Subcutaneous adipose tissue (tissue), 4 donors: Measurements from ENCODE around the gene CCDC102A. TPM values are rescaled to one million over a fixed set of nuclear protein-coding genes. Genes with fewer than 3 reads are reported as not detected.

Source experiments
- total RNA-seq, 4 donors: library from RNA; depleted of rRNA; stranded (reverse); fragments of >200 nt; gene quantifications; one replicate each; pipeline ENCODE4 v1.1.0, GENCODE V29; 2016
- TF ChIP-seq, protein P1 (sequence below): fragments of 450-650 bp; IDR thresholded peaks from one replicate; pipeline ENCODE4 v1.5.1; 2016; ENCODE audit warnings: low read depth, mild to moderate bottlenecking, control low read depth, antibody characterized with exemption, moderate library complexity

CCDC102A gene
- total RNA-seq, 4 donors from 2014 or later = 5.5 to 7.0 (median 6.2) TPM

DNA sequence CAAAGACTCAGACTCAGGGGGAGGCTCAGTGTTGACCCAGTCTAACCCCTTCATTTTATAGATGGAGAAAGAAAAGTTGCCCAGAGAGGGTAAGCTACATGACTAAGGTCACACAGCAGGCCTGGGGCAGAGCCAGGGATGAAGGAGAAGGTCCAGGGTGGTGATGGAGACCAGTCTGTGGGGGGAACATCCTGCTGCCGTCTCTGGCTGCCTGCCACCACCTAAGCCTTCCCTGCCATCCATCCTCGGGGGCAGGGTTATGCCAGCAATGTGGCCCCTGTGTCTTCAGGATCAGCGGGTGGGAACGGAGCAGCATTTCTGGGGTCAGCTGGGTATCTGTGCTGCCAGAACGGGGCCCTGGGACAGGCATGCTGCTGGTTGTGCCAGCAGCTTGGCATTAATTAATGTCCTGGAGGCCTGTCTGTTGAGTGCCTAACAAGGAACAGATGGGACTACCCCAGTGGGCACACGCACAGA, 55.6 kb downstream of the CCDC102A start:
- TF ChIP-seq, protein P1, sequence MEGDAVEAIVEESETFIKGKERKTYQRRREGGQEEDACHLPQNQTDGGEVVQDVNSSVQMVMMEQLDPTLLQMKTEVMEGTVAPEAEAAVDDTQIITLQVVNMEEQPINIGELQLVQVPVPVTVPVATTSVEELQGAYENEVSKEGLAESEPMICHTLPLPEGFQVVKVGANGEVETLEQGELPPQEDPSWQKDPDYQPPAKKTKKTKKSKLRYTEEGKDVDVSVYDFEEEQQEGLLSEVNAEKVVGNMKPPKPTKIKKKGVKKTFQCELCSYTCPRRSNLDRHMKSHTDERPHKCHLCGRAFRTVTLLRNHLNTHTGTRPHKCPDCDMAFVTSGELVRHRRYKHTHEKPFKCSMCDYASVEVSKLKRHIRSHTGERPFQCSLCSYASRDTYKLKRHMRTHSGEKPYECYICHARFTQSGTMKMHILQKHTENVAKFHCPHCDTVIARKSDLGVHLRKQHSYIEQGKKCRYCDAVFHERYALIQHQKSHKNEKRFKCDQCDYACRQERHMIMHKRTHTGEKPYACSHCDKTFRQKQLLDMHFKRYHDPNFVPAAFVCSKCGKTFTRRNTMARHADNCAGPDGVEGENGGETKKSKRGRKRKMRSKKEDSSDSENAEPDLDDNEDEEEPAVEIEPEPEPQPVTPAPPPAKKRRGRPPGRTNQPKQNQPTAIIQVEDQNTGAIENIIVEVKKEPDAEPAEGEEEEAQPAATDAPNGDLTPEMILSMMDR = no peak

DNA sequence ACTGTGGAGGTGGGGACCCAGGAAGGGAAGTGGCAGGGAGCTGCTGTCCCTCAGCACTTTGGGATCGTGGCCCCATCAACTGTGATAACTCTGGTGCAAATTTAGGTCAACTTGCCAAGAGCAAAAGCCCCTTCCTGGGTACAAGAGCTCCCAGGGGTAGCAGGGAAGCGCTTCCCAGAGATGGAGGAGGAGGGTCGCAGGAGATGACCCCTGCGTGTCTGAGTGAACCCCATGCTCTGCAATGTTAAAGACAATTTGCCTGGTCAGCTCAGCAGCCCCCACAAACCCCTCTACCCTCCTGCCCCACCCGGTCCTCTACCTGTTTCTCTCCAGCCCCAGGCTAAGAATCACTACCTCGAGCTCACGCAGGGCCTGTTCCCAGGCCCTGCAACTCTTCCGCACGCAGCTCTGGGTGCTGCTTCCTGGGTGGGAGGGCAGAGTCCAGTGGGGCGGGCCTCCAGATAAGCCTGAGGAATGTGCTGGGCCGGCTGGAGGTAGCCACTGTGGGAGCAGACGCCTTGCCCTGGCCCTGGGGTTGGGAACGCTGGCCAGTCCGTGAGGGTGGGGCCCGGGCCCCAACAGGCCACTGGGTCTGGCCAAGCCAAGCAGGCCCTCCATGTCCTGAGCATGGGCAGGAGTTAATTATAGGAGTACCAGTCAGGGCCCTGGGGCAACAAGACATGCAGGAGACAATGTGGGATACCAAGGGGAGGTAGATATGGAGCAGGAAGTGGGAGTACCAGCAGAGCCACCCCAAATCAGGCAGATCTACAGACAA, 56.2 kb downstream of the CCDC102A start:
- TF ChIP-seq, protein P1 = no peak

DNA sequence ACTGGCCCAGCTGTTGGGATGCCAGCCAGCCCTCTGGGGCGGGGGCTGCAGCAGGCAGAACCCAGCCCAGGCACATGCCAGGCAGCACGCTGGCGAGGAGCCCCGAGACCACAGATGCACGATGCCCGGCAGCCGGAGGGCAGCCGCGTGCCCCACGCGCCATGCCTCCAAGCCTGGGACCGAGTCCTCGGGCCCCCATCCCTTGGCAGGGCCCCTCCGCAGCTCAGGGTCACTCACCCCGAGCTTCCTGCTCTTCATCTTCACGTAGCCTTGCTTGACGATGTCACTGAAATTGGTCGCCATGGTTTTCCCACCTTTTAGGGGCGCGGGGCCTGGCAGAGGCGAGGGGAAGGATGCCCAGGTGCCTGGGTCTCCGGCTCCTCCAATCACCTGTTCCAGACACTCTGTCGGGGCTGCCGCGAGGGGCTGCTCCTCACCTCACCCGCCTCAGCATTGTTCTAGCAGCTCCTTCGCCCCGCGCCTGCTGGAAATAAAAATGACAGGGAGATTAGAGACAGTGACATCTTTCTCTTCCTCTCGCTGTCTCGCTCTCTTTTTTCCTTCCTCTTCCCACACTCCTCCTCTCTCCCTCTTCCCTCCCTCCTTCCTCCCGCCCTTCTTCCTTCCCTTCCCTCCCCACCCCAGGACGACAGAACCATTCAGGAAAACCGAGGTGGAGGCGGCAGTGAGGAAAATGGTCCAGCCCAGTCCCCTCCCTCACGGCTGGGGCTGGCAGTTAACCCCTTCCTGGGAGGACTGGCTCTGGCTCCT, 57.0 kb downstream of the CCDC102A start:
- TF ChIP-seq, protein P1 = no peak

DNA sequence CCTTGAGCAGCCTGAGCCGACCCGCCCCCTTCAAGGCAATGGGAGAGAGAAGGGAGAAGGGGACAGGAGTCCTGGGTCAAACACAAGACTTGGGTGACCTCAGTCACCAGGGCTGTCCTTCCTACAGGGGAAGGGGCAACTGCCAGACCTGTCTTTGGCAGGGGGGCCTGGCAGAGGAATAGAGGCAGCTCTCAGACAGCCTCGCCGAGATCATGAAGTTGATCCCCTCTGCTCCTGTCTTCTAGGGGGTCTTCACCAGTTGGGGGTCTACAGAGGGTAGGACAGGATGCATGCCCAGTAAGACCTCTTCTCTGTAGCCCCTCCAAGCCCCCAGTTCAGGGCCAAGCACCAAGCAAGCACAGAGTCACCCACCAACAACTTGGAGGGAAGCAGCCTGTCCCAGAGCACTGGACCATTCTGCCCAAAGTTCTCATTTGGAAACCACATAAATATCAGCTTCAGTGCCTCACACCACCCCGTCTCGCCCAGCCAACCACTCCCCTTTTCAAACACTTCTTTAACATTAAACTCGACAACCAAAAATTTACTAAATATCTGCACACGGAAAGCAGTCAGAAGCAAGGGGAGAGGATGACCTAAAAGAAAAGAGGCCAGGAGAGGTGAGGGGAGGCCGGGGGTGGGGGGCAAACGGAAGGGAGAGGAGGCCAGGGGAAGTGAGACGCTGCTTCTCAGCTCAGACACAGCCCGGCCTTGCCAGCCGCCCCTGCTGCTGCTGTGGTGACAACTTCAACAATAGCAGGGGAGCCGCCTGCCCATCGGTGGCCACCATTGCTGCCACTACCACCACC, 57.8 kb downstream of the CCDC102A start:
- TF ChIP-seq, protein P1 = no peak

DNA sequence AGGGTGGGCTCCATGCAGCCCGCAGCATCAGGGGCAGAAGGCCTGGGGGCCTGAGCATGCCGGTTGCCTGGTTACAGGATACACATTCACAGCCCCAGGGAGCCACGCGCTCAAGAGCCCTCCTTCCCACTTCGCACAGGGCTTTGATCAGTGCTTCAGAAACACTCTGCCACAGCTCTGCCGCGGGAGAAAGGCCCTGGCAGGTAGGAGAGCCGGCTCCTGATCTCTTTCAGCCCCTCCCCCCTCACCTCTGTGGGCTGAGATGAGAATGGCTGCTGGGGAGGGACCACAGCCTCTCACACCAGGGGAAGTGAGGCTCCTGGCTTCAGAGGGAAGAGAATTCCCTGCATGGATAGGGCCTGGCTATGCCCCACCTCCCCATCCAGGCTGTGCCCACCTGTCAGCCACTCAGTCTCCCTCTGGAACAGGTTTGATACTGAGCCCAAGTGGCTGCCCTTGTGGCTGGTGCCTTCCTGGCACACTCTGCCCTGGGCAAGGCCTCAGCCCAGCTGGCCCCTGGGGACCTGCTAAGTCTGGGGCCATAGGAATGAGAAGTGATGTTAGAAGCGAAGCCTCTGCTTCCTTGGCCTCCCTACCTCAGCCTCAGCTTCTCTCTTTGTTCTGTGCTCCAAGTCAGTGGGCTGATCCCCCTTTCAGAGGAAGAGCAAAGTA, 58.7 kb downstream of the CCDC102A start:
- TF ChIP-seq, protein P1 = no peak

DNA sequence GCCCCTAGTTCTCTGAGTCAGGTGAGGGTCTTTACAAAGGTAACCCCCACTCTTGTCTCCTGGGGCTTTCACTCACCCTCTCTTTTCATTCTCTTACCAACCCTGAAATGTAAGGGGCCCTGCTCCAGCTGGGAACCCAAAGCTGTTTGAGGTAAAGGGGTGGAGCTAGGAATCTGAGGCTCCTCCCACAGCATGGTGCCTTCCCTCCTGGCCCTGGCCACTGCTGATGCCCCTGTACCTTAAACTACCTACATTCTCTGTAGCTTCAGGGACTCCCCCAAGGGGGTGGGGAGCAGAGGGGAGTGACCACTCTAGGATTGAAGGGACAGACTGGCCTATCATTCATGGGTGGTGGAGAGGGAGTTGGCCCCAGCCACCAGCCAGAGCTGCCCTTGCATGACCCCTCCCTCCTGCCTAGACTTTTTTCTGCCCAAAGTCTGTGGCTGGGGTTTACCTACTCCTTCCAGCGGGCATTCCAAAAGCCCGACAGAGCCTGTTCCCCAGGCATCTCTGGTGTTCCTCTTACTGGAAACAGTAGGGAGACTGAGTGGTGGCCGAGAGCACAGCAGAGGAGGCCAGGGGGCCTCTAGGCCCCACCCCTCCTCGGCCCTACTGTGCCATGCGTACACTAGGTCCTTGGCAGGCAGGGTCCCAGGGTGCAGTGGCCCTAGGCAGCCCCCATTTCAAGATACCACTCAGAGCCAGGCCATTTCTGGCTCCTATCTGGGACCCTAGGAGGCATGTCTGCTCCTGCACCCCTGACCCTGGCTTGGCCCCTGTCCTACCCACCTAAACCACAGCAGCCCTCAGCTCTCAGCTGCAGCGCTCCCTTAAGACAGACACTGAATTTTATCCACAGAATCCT, 59.6 kb downstream of the CCDC102A start:
- TF ChIP-seq, protein P1 = no peak
